HepG2 (cell line): Measurements from ENCODE around the gene POLR3E. TPM values are rescaled to one million over a fixed set of nuclear protein-coding genes. Genes with fewer than 3 reads are reported as not detected.

Experiments
- ATAC-seq: fragments of 200-7000 bp; cut with Tn5 transposase; 3 replicates; pipeline ENCODE4 v1.9.1; 2020; ENCODE audit warnings: mild to moderate bottlenecking, moderate library complexity
- BruUV-seq: library from RNA; stranded (reverse); fragments of 400-500 nt; replicated peaks from 2 replicates; lab custom pipeline; 2021; lab: Mats Ljungman, UMichigan
- CTCF ChIA-PET: fragments of 300-600 bp; formaldehyde crosslinking; extraction: SDS; loops from one replicate; lab custom pipeline; 2021; ENCODE audit warnings: low total read pairs, inconsistent platforms, low intra/inter-chr PET ratio; lab: Yijun Ruan, JAX
- POLR2A ChIA-PET: fragments of 350-600 bp; sonication (Branson Sonifier 250); formaldehyde crosslinking; loops from one replicate; lab custom pipeline; 2020; ENCODE audit warnings: antibody characterized with exemption, inconsistent platforms; lab: Yijun Ruan, JAX
- DNase-seq: peaks from one replicate; pipeline ENCODE4 v3.0.0-alpha.2; 2015; ENCODE audit warnings: low spot score
- FAIRE-seq: peaks from 3 replicates; lab custom pipeline; 2011; peaks lifted over from hg19 to GRCh38; lab: Jason Lieb, UNC
- H2AFZ ChIP-seq: one replicate; pipeline ENCODE4 v1.6.1; 2011; ENCODE audit warnings: low read length, inconsistent platforms
- H3K27ac ChIP-seq: fragments of 300-600 bp; 3 replicates; pipeline ENCODE4 v1.8.0; 2011; ENCODE audit warnings: mixed run types, mild to moderate bottlenecking, mixed read lengths, low read length, inconsistent platforms; ENCODE audit not compliant: insufficient read depth; ENCODE audit errors: extremely low read length
- H3K27me3 ChIP-seq, 2 experiments: fragments of 200-600 bp in 1 of 2; 2 replicates in 1 of 2; 3 replicates in 1 of 2; pipeline versions ENCODE4 v1.6.0 to v1.8.0; 2011; ENCODE audit warnings: low read length in 2 of 2, mild to moderate bottlenecking in 2 of 2, moderate library complexity in 2 of 2, inconsistent platforms in 1 of 2; ENCODE audit not compliant: insufficient read depth in 2 of 2, control insufficient read depth in 1 of 2
- H3K36me3 ChIP-seq, 2 experiments: fragments of 200-600 bp in 1 of 2; replicated peaks in 1 of 2; 2 replicates in 1 of 2; 3 replicates in 1 of 2; pipeline versions ENCODE4 v1.5.1 to v1.8.0; 2011; ENCODE audit warnings: low read length in 2 of 2, inconsistent platforms in 1 of 2; ENCODE audit not compliant: insufficient read depth in 2 of 2, control insufficient read depth in 1 of 2
- H3K4me1 ChIP-seq: 2 replicates; pipeline ENCODE4 v1.5.1; 2012; ENCODE audit warnings: low read length, inconsistent platforms; ENCODE audit not compliant: insufficient read depth
- H3K4me2 ChIP-seq: 2 replicates; pipeline ENCODE4 v1.6.0; 2011; ENCODE audit warnings: low read depth, low read length, inconsistent platforms
- H3K4me3 ChIP-seq, 3 experiments: fragments of 200-600 bp in 1 of 3; sonication (generic), shearing (Covaris generic) in 1 of 3; replicated peaks in 1 of 3; 2 replicates each; pipeline ENCODE4 v1.5.1; 2011 to 2016; ENCODE audit warnings: low read length in 3 of 3, inconsistent platforms in 2 of 3, low read depth in 2 of 3, mild to moderate bottlenecking in 2 of 3, control low read depth in 1 of 3, mixed read lengths in 1 of 3; ENCODE audit not compliant: insufficient read depth in 1 of 3
- H3K79me2 ChIP-seq: one replicate; pipeline ENCODE4 v1.6.1; 2011; ENCODE audit warnings: low read length, inconsistent platforms; ENCODE audit not compliant: insufficient read depth
- H3K9ac ChIP-seq: 2 replicates; pipeline ENCODE4 v1.6.0; 2011; ENCODE audit warnings: mild to moderate bottlenecking, low read depth, low read length, inconsistent platforms; ENCODE audit not compliant: insufficient read depth
- H3K9me3 ChIP-seq: 2 replicates; pipeline ENCODE4 v1.5.1; 2012; ENCODE audit warnings: mild to moderate bottlenecking, low read length
- H4K20me1 ChIP-seq: 2 replicates; pipeline ENCODE4 v1.6.0; 2011; ENCODE audit warnings: inconsistent platforms, mild to moderate bottlenecking, low read length, moderate library complexity; ENCODE audit not compliant: insufficient read depth
- EP300 ChIP-seq, 3 experiments: sonication (generic) in 1 of 3; formaldehyde crosslinking in 1 of 3; IDR thresholded peaks; 2 replicates each; pipeline versions ENCODE4 v1.5.1 to v1.6.1; 2011 to 2020; ENCODE audit warnings: low read depth in 2 of 3, low read length in 2 of 3, borderline replicate concordance in 1 of 3, improper control_type of control experiment in 1 of 3, mild to moderate bottlenecking in 1 of 3, missing genetic modification reagents in 1 of 3, moderate library complexity in 1 of 3
- GATAD1 ChIP-seq: IDR thresholded peaks from 2 replicates; pipeline ENCODE4 v1.6.1; 2016; ENCODE audit warnings: missing genetic modification reagents, missing compliant biosample characterization
- HBP1 ChIP-seq: IDR thresholded peaks from 2 replicates; pipeline ENCODE4 v1.6.1; 2016; ENCODE audit warnings: low read depth, control low read depth
- HOXA7 ChIP-seq: sonication (generic); formaldehyde crosslinking; IDR thresholded peaks from 2 replicates; pipeline ENCODE4 v1.8.1; 2022; ENCODE audit warnings: mild to moderate bottlenecking, missing genetic modification reagents, moderate library complexity
- ZNF17 ChIP-seq: sonication (generic); formaldehyde crosslinking; IDR thresholded peaks from 2 replicates; pipeline ENCODE4 v1.5.0; 2020; ENCODE audit warnings: mild to moderate bottlenecking, missing genetic modification reagents
- ZNF224 ChIP-seq: sonication (generic); formaldehyde crosslinking; IDR thresholded peaks from 2 replicates; pipeline ENCODE4 v1.5.0; 2020; ENCODE audit warnings: mild to moderate bottlenecking, missing genetic modification reagents
- ZSCAN25 ChIP-seq: sonication (generic); formaldehyde crosslinking; IDR thresholded peaks from 2 replicates; pipeline ENCODE4 v1.8.0; 2022; ENCODE audit warnings: mild to moderate bottlenecking, missing genetic modification reagents
- WGBS: methylation state at CpG from one replicate; pipeline ENCODE4 v1.1.6; 2017; ENCODE audit warnings: low lambda C conversion rate; 5-methylcytosine and 5-hydroxymethylcytosine counted together
- in situ Hi-C: cut with HindIII; loops from 2 replicates; pipeline ENCODE4 v1.10.0; 2017; ENCODE audit warnings: low pct_unique_long_range_greater_than_20kb; ENCODE audit not compliant: extremely low pct_ligation_motif_present
- intact Hi-C: fragments of 100-400 bp; cut with micrococcal nuclease; formaldehyde crosslinking; loops from one replicate; pipeline ENCODE4 v1.10.0; 2022; ENCODE audit not compliant: unreplicated experiment
- polyA plus RNA-seq, 8 experiments: library from polyadenylated mRNA; depleted of rRNA in 3 of 8; stranded (reverse) in 7 of 8; unstranded in 1 of 8; fragments of >200 nt; fragmentation: Illumina TruSeq in 4 of 8; extraction: Trizol in 4 of 8; gene quantifications; 2 replicates each; pipeline versions ENCODE4 v1.2.1 to v1.2.3, GENCODE V29; 2011 to 2016; ENCODE audit warnings: low read depth in 4 of 8, missing spikeins in 1 of 8, mixed read lengths in 1 of 8; ENCODE audit not compliant: insufficient read depth in 1 of 8
- total RNA-seq, 5 experiments: library from RNA; depleted of rRNA; stranded (reverse); fragments of >200 nt; fragmentation: Illumina TruSeq; extraction: Trizol; gene quantifications; 2 replicates each; pipeline ENCODE4 v1.2.3, GENCODE V29; 2016; ENCODE audit warnings: low read depth in 1 of 5

Gene POLR3E
- total and polyA plus RNA-seq, 2 of the 13 experiments (the other 11 are each of a cell fraction or from before 2014, with no cell fraction given), result 135 to 262 TPM

- no peak overlapping the region for H3K9ac ChIP-seq
- no peaks in the 10 kb centered on the region for H3K79me2 ChIP-seq
- H3K27me3 ChIP-seq, result no peaks in the 10 kb centered on the region
- in situ Hi-C loops (loop anchor here (25.0 kb wide), 2 partner anchors 768 to 1168 kb away; partner anchors contain the start of genes DNAH3 and LDAF1), intact Hi-C loops (no loop called here)
- H3K9me3 ChIP-seq, result no peaks in the 10 kb centered on the region
- H4K20me1 ChIP-seq, result 0 out of 2 replicates have a peak, but pooled peaks cover 10% of the 10 kb centered on the region
- ChIA-PET CTCF (no interaction called here), POLR2A (no interaction called here)
- no peaks in the 10 kb centered on the region for H3K4me1 ChIP-seq
- no peak overlapping the region for H3K27ac ChIP-seq
- no peak for ATAC-seq
- H2AFZ ChIP-seq, result no peak overlapping the region
- no peak overlapping the region for H3K4me3 ChIP-seq
- TF ChIP-seq ZSCAN25 (CRISPR knock-in tag), result no peak
- no peak for TF ChIP-seq HOXA7 (CRISPR knock-in tag)
- TF ChIP-seq HBP1 (CRISPR knock-in tag), result no peak
- TF ChIP-seq ZNF224 (CRISPR knock-in tag), result no peak
- no peak for TF ChIP-seq EP300 (IDR thresholded peaks at IDR 0.05; ENCODE audit: low read depth in 2 of 2, low read length in 2 of 2)
- TF ChIP-seq EP300 (CRISPR knock-in tag; IDR thresholded peaks at IDR 0.05; ENCODE audit: borderline replicate concordance), result no peak
- no peak for TF ChIP-seq ZNF17 (CRISPR knock-in tag)
- TF ChIP-seq GATAD1, result no peak
- no peak for DNase-seq
- whole genome bisulfite sequencing, result 93% methylated on average over 4 of the region's 4 CpGs
- no peak overlapping the region for H3K4me2 ChIP-seq
- FAIRE-seq, result no peak
- H3K36me3 ChIP-seq, result peaks cover 60 to 92% of the 10 kb centered on the region in 2 experiments
- no TSS peak for BruUV-seq
These were observed 33.1 kb downstream of the POLR3E start for GRCh38 chr16:22330326-22330725.
